ENCODE results near the gene SLC15A1.

Gene SLC15A1

GRCh38 chr13:98652276-98652675 lies 100.2 kb downstream of the SLC15A1 start:
- H3K27ac ChIP-seq (ENCODE audit: extremely low read depth, low read depth, low read length) = no peak overlapping the region

GRCh38 chr13:98651744-98652143 lies 100.7 kb downstream of the SLC15A1 start:
- ChIA-PET POLR2A (no interaction called here), CTCF (interaction anchor here (0.6 to 2.4 kb wide), 5 partner anchors 14 to 273 kb away, joined by 3 to 17 read pairs (median 3); no protein-coding TSS in a partner anchor)
- Histone ChIP-seq H3K4me3 (ENCODE audit: low read depth, low read length) (no peak overlapping the region), H3K4me1 (ENCODE audit: control insufficient read depth, insufficient read depth, low read length) (no peaks in the 10 kb centered on the region), H3K27ac (ENCODE audit: extremely low read depth, low read depth, low read length) (no peak overlapping the region), H3K36me3 (ENCODE audit: control insufficient read depth in 2 of 2, insufficient read depth in 1 of 2, low read length in 2 of 2) (no peaks in the 10 kb centered on the region), H3K9me3 (ENCODE audit: control insufficient read depth, insufficient read depth, low read depth, low read length) (no peaks in the 10 kb centered on the region)
- TF ChIP-seq ZNF704 (tag by site-specific recombination; IDR thresholded peaks at IDR 0.05) (no peak), ZNF16 (tag by site-specific recombination; IDR thresholded peaks at IDR 0.05; ENCODE audit: low read depth) (no peak), ZNF433 (tag by site-specific recombination; IDR thresholded peaks at IDR 0.05; ENCODE audit: low read depth) (no peak), ZNF221 (tag by site-specific recombination; IDR thresholded peaks at IDR 0.05; ENCODE audit: borderline replicate concordance) (no peak), ZNF777 (tag by site-specific recombination; IDR thresholded peaks at IDR 0.05; ENCODE audit: borderline replicate concordance) (no peak), ATF2 (tag by site-specific recombination; IDR thresholded peaks at IDR 0.05; ENCODE audit: low read depth) (no peak), BCL6B (tag by site-specific recombination; IDR thresholded peaks at IDR 0.05) (no peak), ZNF114 (tag by site-specific recombination; IDR thresholded peaks at IDR 0.05) (no peak), ZNF549 (tag by site-specific recombination; IDR thresholded peaks at IDR 0.05) (no peak)

More at GRCh38 chr13:98652276-98652675, 100.2 kb downstream of the SLC15A1 start:
- TF ChIP-seq ZNF174 (tag by site-specific recombination; IDR thresholded peaks at IDR 0.05) (no peak), ZNF302 (tag by site-specific recombination; IDR thresholded peaks at IDR 0.05; ENCODE audit: low read depth) (no peak), ZNF501 (tag by site-specific recombination; IDR thresholded peaks at IDR 0.05) (no peak), ZNF2 (tag by site-specific recombination; IDR thresholded peaks at IDR 0.05) (no peak), GFI1B (tag by site-specific recombination; IDR thresholded peaks at IDR 0.05) (no peak), ZNF513 (tag by site-specific recombination; IDR thresholded peaks at IDR 0.05) (no peak), ZNF510 (tag by site-specific recombination; IDR thresholded peaks at IDR 0.05; ENCODE audit: insufficient replicate concordance) (no peak), ZSCAN5A (tag by site-specific recombination; IDR thresholded peaks at IDR 0.05) (no peak), ZSCAN18 (tag by site-specific recombination; IDR thresholded peaks at IDR 0.05) (no peak), ZNF274 (IDR thresholded peaks at IDR 0.05; ENCODE audit: low read length) (no peak), ZNF274 (tag by site-specific recombination; IDR thresholded peaks at IDR 0.05; ENCODE audit: borderline replicate concordance) (no peak), ZNF473 (tag by site-specific recombination; IDR thresholded peaks at IDR 0.05) (no peak), ZNF560 (tag by site-specific recombination; IDR thresholded peaks at IDR 0.05; ENCODE audit: borderline replicate concordance) (no peak), ZNF777 (tag by site-specific recombination; IDR thresholded peaks at IDR 0.05; ENCODE audit: borderline replicate concordance) (no peak), ZNF19 (tag by site-specific recombination; IDR thresholded peaks at IDR 0.05; ENCODE audit: low read depth) (no peak), ZNF776 (tag by site-specific recombination; IDR thresholded peaks at IDR 0.05; ENCODE audit: borderline replicate concordance) (no peak), SP2 (tag by site-specific recombination; IDR thresholded peaks at IDR 0.05) (no peak), ZSCAN23 (tag by site-specific recombination; IDR thresholded peaks at IDR 0.05) (no peak), ZNF239 (tag by site-specific recombination; IDR thresholded peaks at IDR 0.05) (no peak), AEBP2 (tag by site-specific recombination; IDR thresholded peaks at IDR 0.05; ENCODE audit: borderline replicate concordance) (no peak)
- H3K4me3 ChIP-seq (ENCODE audit: low read depth, low read length) = no peak overlapping the region
- ChIA-PET POLR2A (no interaction called here), CTCF (interaction anchor here (0.6 to 2.4 kb wide), 12 partner anchors 9 to 525 kb away, joined by 3 to 17 read pairs (median 4); no protein-coding TSS in a partner anchor)
- no peaks in the 10 kb centered on the region for H3K4me1 ChIP-seq (ENCODE audit: control insufficient read depth, insufficient read depth, low read length)
- H3K36me3 ChIP-seq (ENCODE audit: control insufficient read depth in 2 of 2, insufficient read depth in 1 of 2, low read length in 2 of 2) = no peaks in the 10 kb centered on the region
- H3K9me3 ChIP-seq (ENCODE audit: control insufficient read depth, insufficient read depth, low read depth, low read length) = no peaks in the 10 kb centered on the region

Measured in HEK293 (cell line).